ENCODE data around the gene ICAM2. TPM values are rescaled to one million over a fixed set of nuclear protein-coding genes. Genes with fewer than 3 reads are reported as not detected.

Gene ICAM2
- total RNA-seq, 1 donor from 2014 or later: not detected

DNA sequence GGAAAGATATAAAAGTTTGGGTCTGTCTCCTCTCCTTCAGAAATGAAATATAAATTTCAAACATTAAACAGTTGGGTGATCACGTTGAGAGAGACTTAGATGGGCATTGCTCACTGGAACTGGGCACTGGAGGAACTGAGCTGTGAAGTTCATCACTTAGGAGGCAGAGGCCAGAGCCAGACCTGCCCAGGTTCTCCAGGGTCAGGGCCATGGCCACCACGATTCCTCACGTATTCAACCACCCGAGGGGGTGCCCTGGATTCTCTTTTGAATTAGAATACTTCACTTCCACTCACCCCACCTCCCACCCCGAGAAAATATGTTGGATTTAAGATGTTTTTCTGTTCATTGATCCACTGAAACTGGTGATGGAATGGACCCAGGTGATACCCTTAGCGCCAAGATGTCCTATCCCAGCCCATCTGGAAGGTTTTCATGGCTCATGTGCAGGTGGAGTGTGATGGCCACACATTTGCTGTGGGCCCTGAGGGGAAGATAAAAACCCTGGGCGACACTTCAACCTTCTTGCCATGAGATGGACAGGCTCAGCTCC lies 16.1 kb downstream of the ICAM2 start:
- Mint-ChIP-seq H3K36me3 (ENCODE audit: low read depth, unreplicated experiment) (no peaks in the 10 kb centered on the region), H3K9me3 (ENCODE audit: unreplicated experiment) (no peaks in the 10 kb centered on the region), H3K4me3 (ENCODE audit: unreplicated experiment) (no peak overlapping the region), H3K27ac (ENCODE audit: unreplicated experiment) (no peak overlapping the region), H3K4me1 (ENCODE audit: low read depth, unreplicated experiment) (peaks cover 2% of the 10 kb centered on the region), H3K27me3 (ENCODE audit: low read depth, unreplicated experiment) (peaks cover 26% of the 10 kb centered on the region)
- Histone ChIP-seq H4K20me1 (ENCODE audit: insufficient read depth, low read length) (no peaks in the 10 kb centered on the region), H3K27ac (ENCODE audit: low read depth, low read length) (no peak overlapping the region), H3K79me2 (ENCODE audit: insufficient read depth, low read length) (no peaks in the 10 kb centered on the region), H3K27me3 (ENCODE audit: insufficient read depth, low read length) (no peaks in the 10 kb centered on the region), H3K4me3 (ENCODE audit: insufficient read depth, low read depth, low read length) (no peak overlapping the region), H2AFZ (ENCODE audit: low read depth, low read length) (no peak overlapping the region), H3K9ac (ENCODE audit: low read length) (no peak overlapping the region), H3K4me2 (ENCODE audit: low read length) (no peak overlapping the region), H3K9me3 (ENCODE audit: insufficient read depth, low read depth, low read length) (no peaks in the 10 kb centered on the region), H3K4me1 (ENCODE audit: insufficient read depth, low read length) (no peaks in the 10 kb centered on the region), H3K36me3 (ENCODE audit: insufficient read depth, low read length) (no peaks in the 10 kb centered on the region)
- FAIRE-seq (no peak), DNase-seq (ENCODE audit: low read depth) (no peak)
- TF ChIP-seq, protein P1, sequence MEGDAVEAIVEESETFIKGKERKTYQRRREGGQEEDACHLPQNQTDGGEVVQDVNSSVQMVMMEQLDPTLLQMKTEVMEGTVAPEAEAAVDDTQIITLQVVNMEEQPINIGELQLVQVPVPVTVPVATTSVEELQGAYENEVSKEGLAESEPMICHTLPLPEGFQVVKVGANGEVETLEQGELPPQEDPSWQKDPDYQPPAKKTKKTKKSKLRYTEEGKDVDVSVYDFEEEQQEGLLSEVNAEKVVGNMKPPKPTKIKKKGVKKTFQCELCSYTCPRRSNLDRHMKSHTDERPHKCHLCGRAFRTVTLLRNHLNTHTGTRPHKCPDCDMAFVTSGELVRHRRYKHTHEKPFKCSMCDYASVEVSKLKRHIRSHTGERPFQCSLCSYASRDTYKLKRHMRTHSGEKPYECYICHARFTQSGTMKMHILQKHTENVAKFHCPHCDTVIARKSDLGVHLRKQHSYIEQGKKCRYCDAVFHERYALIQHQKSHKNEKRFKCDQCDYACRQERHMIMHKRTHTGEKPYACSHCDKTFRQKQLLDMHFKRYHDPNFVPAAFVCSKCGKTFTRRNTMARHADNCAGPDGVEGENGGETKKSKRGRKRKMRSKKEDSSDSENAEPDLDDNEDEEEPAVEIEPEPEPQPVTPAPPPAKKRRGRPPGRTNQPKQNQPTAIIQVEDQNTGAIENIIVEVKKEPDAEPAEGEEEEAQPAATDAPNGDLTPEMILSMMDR (IDR thresholded peaks at IDR 0.05; ENCODE audit: insufficient read depth, low read depth, low read length): no peak
- TF ChIP-seq EZH2 (IDR thresholded peaks at IDR 0.05; ENCODE audit: insufficient read depth, low read length): no peak

DNA sequence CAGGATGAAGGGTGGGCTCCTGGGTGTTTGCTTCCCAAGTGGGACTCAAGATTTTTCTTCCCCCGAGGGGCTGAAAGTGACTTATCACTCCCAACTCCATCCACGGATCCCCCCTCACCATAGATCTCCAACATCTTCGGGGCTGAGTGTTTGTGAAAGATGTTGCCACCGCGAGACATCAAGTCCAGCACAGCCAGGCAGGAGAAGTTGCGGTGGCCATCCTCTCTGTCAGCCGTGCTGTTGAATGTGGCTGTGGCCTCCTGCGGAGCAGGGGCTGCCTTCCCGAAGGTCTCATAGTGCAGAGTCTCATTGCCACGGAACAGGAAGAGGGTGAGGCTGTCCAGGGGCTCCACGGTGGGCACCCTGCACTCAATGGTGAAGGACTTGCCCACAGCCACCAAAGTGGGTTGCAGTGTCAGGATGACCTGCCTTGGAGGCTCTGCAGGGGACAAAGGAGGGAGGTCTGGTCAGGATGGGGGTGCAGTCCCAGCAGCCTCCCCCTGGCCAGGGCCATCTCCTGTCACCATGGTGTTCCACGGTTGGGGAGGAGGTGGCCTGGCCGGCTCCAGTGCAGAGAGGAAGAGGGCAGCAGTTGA lies 16.8 kb downstream of the ICAM2 start:
- H3K9me3 ChIP-seq (ENCODE audit: insufficient read depth, low read depth, low read length): no peaks in the 10 kb centered on the region
- H3K27ac ChIP-seq (ENCODE audit: low read depth, low read length): no peak overlapping the region
- no peak overlapping the region for H3K4me3 Mint-ChIP-seq (ENCODE audit: unreplicated experiment)
- peaks cover 29% of the 10 kb centered on the region for H3K27me3 Mint-ChIP-seq (ENCODE audit: low read depth, unreplicated experiment)
- no peaks in the 10 kb centered on the region for H4K20me1 ChIP-seq (ENCODE audit: insufficient read depth, low read length)
- no peak overlapping the region for H3K4me2 ChIP-seq (ENCODE audit: low read length)
- DNase-seq (ENCODE audit: low read depth) (no peak), FAIRE-seq (no peak)
- H3K36me3 Mint-ChIP-seq (ENCODE audit: low read depth, unreplicated experiment): no peaks in the 10 kb centered on the region
- H3K9ac ChIP-seq (ENCODE audit: low read length): no peak overlapping the region
- no peak overlapping the region for H3K4me3 ChIP-seq (ENCODE audit: insufficient read depth, low read depth, low read length)
- H3K79me2 ChIP-seq (ENCODE audit: insufficient read depth, low read length): no peaks in the 10 kb centered on the region
- H2AFZ ChIP-seq (ENCODE audit: low read depth, low read length): no peak overlapping the region
- no peak overlapping the region for H3K27ac Mint-ChIP-seq (ENCODE audit: unreplicated experiment)
- no peaks in the 10 kb centered on the region for H3K36me3 ChIP-seq (ENCODE audit: insufficient read depth, low read length)
- no peaks in the 10 kb centered on the region for H3K9me3 Mint-ChIP-seq (ENCODE audit: unreplicated experiment)
- TF ChIP-seq, protein P1 (IDR thresholded peaks at IDR 0.05; ENCODE audit: insufficient read depth, low read depth, low read length): no peak
- TF ChIP-seq EZH2 (IDR thresholded peaks at IDR 0.05; ENCODE audit: insufficient read depth, low read length): no peak
- H3K27me3 ChIP-seq (ENCODE audit: insufficient read depth, low read length): no peaks in the 10 kb centered on the region
- H3K4me1 Mint-ChIP-seq (ENCODE audit: low read depth, unreplicated experiment): no peaks in the 10 kb centered on the region
- H3K4me1 ChIP-seq (ENCODE audit: insufficient read depth, low read length): no peaks in the 10 kb centered on the region
